HL-60 (cell line): ENCODE results near the gene PTPRG.

Source experiments
- DNase-seq, 2 experiments: peaks; one replicate each; pipeline ENCODE4 v3.0.0-alpha.2; 2010 to 2020; ENCODE audit warnings: low read depth in 1 of 2, low spot score in 1 of 2
- H3K27ac ChIP-seq: fragments of 250-450 bp; sonication (Bioruptor Pico); replicated peaks from 2 replicates; pipeline ENCODE4 v1.5.1; 2020; ENCODE audit warnings: mild to moderate bottlenecking, moderate library complexity
- H3K27me3 ChIP-seq: fragments of 250-450 bp; sonication (Bioruptor Pico); 2 replicates; pipeline ENCODE4 v1.5.1; 2021; ENCODE audit warnings: mild to moderate bottlenecking, moderate library complexity; ENCODE audit not compliant: insufficient read depth, poor library complexity, severe bottlenecking
- H3K4me3 ChIP-seq: replicated peaks from 2 replicates; pipeline ENCODE4 v1.5.1; 2011; ENCODE audit warnings: mild to moderate bottlenecking, control low read depth, low read length; ENCODE audit not compliant: insufficient read depth
- GABPA ChIP-seq: IDR thresholded peaks from 2 replicates; pipeline ENCODE4 v1.6.1; 2012; ENCODE audit warnings: low read depth
- POLR2AphosphoS5 ChIP-seq: IDR thresholded peaks from 2 replicates; pipeline ENCODE4 v1.6.1; 2012; ENCODE audit warnings: low read depth
- SPI1 ChIP-seq: IDR thresholded peaks from 2 replicates; pipeline ENCODE4 v1.6.1; 2012; ENCODE audit warnings: low read depth, mild to moderate bottlenecking, borderline replicate concordance
- TF ChIP-seq, protein P1 (sequence below): IDR thresholded peaks from 2 replicates; pipeline ENCODE4 v1.6.1; 2012; ENCODE audit warnings: low read depth; ENCODE audit not compliant: insufficient replicate concordance
- TF ChIP-seq, protein P2 (sequence below): IDR thresholded peaks from one replicate; pipeline ENCODE4 v1.5.1; 2011; ENCODE audit warnings: low read length, control low read depth, inconsistent platforms; ENCODE audit not compliant: insufficient read depth

The PTPRG gene

DNA sequence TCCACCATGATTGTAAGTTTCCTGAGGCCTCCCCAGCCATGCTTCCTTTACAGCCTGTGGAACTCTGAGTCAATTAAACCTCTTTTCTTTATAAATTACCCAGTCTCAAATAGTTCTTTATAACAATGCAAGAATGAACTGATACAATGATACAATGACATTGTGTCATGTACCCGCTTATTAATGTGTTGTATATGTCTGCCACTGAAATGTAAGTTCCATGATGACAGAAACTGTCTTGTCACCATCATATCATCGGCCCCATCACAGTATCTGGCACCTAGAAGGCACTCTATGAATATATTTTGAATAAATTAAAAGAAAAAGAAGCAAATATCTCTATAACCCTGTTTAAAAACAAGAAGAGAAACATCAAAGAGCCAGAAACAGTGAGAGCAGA, 782.4 kb downstream of the PTPRG start:
- TF ChIP-seq, protein P1, sequence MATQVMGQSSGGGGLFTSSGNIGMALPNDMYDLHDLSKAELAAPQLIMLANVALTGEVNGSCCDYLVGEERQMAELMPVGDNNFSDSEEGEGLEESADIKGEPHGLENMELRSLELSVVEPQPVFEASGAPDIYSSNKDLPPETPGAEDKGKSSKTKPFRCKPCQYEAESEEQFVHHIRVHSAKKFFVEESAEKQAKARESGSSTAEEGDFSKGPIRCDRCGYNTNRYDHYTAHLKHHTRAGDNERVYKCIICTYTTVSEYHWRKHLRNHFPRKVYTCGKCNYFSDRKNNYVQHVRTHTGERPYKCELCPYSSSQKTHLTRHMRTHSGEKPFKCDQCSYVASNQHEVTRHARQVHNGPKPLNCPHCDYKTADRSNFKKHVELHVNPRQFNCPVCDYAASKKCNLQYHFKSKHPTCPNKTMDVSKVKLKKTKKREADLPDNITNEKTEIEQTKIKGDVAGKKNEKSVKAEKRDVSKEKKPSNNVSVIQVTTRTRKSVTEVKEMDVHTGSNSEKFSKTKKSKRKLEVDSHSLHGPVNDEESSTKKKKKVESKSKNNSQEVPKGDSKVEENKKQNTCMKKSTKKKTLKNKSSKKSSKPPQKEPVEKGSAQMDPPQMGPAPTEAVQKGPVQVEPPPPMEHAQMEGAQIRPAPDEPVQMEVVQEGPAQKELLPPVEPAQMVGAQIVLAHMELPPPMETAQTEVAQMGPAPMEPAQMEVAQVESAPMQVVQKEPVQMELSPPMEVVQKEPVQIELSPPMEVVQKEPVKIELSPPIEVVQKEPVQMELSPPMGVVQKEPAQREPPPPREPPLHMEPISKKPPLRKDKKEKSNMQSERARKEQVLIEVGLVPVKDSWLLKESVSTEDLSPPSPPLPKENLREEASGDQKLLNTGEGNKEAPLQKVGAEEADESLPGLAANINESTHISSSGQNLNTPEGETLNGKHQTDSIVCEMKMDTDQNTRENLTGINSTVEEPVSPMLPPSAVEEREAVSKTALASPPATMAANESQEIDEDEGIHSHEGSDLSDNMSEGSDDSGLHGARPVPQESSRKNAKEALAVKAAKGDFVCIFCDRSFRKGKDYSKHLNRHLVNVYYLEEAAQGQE = no peak
- TF ChIP-seq, protein P2, sequence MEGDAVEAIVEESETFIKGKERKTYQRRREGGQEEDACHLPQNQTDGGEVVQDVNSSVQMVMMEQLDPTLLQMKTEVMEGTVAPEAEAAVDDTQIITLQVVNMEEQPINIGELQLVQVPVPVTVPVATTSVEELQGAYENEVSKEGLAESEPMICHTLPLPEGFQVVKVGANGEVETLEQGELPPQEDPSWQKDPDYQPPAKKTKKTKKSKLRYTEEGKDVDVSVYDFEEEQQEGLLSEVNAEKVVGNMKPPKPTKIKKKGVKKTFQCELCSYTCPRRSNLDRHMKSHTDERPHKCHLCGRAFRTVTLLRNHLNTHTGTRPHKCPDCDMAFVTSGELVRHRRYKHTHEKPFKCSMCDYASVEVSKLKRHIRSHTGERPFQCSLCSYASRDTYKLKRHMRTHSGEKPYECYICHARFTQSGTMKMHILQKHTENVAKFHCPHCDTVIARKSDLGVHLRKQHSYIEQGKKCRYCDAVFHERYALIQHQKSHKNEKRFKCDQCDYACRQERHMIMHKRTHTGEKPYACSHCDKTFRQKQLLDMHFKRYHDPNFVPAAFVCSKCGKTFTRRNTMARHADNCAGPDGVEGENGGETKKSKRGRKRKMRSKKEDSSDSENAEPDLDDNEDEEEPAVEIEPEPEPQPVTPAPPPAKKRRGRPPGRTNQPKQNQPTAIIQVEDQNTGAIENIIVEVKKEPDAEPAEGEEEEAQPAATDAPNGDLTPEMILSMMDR = no peak
- TF ChIP-seq POLR2AphosphoS5 (no peak), GABPA (no peak), SPI1 (no peak)
- DNase-seq = no peak
- Histone ChIP-seq H3K27ac (no peak overlapping the region), H3K27me3 (no peaks in the 10 kb centered on the region), H3K4me3 (no peak overlapping the region)
